ENCODE results near the gene FBLN2. TPM values are rescaled to one million over a fixed set of nuclear protein-coding genes. Genes with fewer than 3 reads are reported as not detected.

Gene FBLN2
- total RNA-seq, result 3.4 and 17.4 TPM in 2 replicates

DNA sequence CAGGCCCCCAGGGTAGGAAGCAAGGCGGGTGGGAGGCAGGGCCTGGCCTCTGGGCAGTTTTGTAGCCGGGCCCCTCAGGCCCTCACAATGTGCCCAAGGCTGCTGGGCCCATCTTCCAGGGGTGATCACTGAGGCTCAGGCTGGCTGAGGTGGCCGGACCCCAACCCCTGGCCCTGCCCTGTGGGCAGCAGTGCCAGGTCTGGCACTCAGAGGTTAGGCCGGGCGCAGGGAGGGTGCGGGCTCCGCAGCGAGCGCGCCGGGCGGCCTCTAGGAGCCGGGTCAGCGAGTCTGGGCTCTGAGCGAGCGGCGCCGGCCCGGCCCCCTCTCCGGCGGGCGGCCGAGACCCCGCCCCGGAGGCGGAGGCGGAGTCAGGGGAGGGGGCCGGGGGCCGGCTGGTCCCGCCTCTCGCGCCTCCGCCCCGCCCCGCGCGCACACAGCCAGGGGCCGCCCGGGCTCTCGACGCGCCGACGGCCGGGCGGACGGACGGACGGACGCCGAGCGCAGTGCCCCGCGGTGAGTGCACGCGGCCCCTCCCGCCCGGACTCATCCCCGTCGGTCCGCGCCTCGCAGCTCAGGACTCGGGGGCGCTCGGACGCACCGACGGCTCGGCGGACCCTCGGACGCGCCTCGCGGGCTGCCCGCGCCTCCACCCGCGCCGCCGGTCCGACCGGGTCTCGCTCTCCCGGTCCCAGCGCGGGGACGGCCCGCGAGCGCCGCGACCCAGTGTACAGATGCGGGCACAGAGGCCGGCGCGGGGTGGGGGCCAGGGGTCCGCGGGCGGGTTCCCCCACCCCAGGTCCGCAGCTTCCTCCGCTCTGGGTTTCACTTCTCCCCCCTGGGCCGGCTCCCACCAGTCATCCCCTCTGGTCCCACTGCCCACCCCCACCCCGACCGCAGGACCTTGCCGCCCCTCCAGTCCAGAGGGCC is at the start of gene FBLN2:
FBLN2 (plus strand) TSS at position 430 of the 927 bp plus-strand sequence. CDS start 21,231 bp downstream, outside the sequence.

Other genes starting within 250 kb of the FBLN2 start
- 0.21 and 2.9 TPM in 2 replicates for gene NUP210, start 128.8 kb upstream of the FBLN2 start, total RNA-seq
- gene HDAC11, start 68.8 kb upstream of the FBLN2 start, total RNA-seq, result 14.7 and 35.0 TPM in 2 replicates

All from tracheal epithelial cell (primary cell).